HCT116 (cell line): ENCODE measurements around the gene FKBP5. TPM values are rescaled to one million over a fixed set of nuclear protein-coding genes. Genes with fewer than 3 reads are reported as not detected.

ENCODE experiments used
- ATAC-seq: fragments of 200-7000 bp; cut with Tn5 transposase; 2 replicates; pipeline ENCODE4 v1.9.1; 2020; ENCODE audit warnings: mild to moderate bottlenecking, moderate library complexity
- BruUV-seq: library from RNA; stranded (reverse); fragments of 400-500 nt; replicated peaks from 2 replicates; lab custom pipeline; 2021; lab: Mats Ljungman, UMichigan
- CTCF ChIA-PET: fragments of 300-600 bp; sonication (Branson Sonifier 250); formaldehyde crosslinking; loops from one replicate; lab custom pipeline; 2021; ENCODE audit warnings: antibody characterized with exemption; lab: Charles Lee
- POLR2A ChIA-PET: fragments of 300-600, 350-600 bp; sonication (Branson Sonifier 250); formaldehyde crosslinking; loops from one replicate; lab custom pipeline; 2021; ENCODE audit warnings: antibody characterized with exemption; lab: Charles Lee
- RAD21 ChIA-PET, 2 experiments: fragments of 300-600 bp; sonication (Branson Sonifier 250); formaldehyde crosslinking; loops; one replicate each; lab custom pipeline; 2023; ENCODE audit warnings: low total read pairs in 2 of 2; ENCODE audit not compliant: uncharacterized antibody in 2 of 2, unreplicated experiment in 2 of 2, low non-redundant PET in 1 of 2; lab: Charles Lee
- DNase-seq: peaks from one replicate; pipeline ENCODE4 v3.0.0-alpha.2; 2010; ENCODE audit warnings: low read depth, low spot score
- H2AFZ ChIP-seq: fragments of 200-600 bp; shearing (Covaris generic), sonication (generic); 2 replicates; pipeline ENCODE4 v1.6.1; 2017; ENCODE audit warnings: low read depth, mixed run types, mixed read lengths, antibody characterized with exemption, low read length; ENCODE audit not compliant: poor library complexity, severe bottlenecking
- H3K27ac ChIP-seq: 2 replicates; pipeline ENCODE4 v1.5.1; 2012; ENCODE audit warnings: low read depth, low read length
- H3K27me3 ChIP-seq: fragments of 200-600 bp; sonication (generic); 2 replicates; pipeline ENCODE4 v1.6.1; 2016; ENCODE audit warnings: mixed run types, low read length, mixed read lengths; ENCODE audit not compliant: insufficient read depth
- H3K36me3 ChIP-seq, 2 experiments: fragments of 200-500 bp in 1 of 2; fragments of 200-600 bp in 1 of 2; sonication (Bioruptor generic) in 1 of 2; sonication (generic) in 1 of 2; 2 replicates each; pipeline versions ENCODE4 v1.5.1 to v1.6.1; 2014 to 2016; ENCODE audit warnings: low read length in 2 of 2, inconsistent platforms in 1 of 2, mixed read lengths in 1 of 2, mixed run types in 1 of 2; ENCODE audit not compliant: insufficient read depth in 2 of 2, control insufficient read depth in 1 of 2
- H3K4me1 ChIP-seq, 2 experiments: fragments of 200-600 bp in 1 of 2; sonication (generic) in 1 of 2; 2 replicates each; pipeline versions ENCODE4 v1.5.1 to v1.6.1; 2012 to 2017; ENCODE audit warnings: low read length in 2 of 2, inconsistent platforms in 1 of 2, mild to moderate bottlenecking in 1 of 2, mixed read lengths in 1 of 2, mixed run types in 1 of 2, moderate library complexity in 1 of 2; ENCODE audit not compliant: insufficient read depth in 2 of 2, control insufficient read depth in 1 of 2
- H3K4me2 ChIP-seq: fragments of 200-600 bp; sonication (generic); 2 replicates; pipeline ENCODE4 v1.6.1; 2017; ENCODE audit warnings: mixed run types, low read length, mixed read lengths
- H3K4me3 ChIP-seq, 2 experiments: fragments of 200-600 bp in 1 of 2; sonication (generic) in 1 of 2; replicated peaks in 1 of 2; 2 replicates each; pipeline ENCODE4 v1.5.1; 2011 to 2016; ENCODE audit warnings: low read length in 2 of 2, control low read depth in 1 of 2, low read depth in 1 of 2, mild to moderate bottlenecking in 1 of 2, mixed read lengths in 1 of 2, mixed run types in 1 of 2
- H3K79me2 ChIP-seq: fragments of 200-600 bp; sonication (generic); 2 replicates; pipeline ENCODE4 v1.6.1; 2017; ENCODE audit warnings: mild to moderate bottlenecking, mixed run types, low read length, moderate library complexity, mixed read lengths; ENCODE audit not compliant: insufficient read depth
- H3K9ac ChIP-seq: fragments of 200-600 bp; sonication (generic); 2 replicates; pipeline ENCODE4 v1.6.1; 2016; ENCODE audit warnings: low read length, mixed read lengths
- H3K9me2 ChIP-seq: fragments of 200-600 bp; sonication (generic), shearing (Covaris generic); 2 replicates; pipeline ENCODE4 v1.6.1; 2017; ENCODE audit warnings: mixed run types, mild to moderate bottlenecking, moderate library complexity; ENCODE audit not compliant: insufficient read depth
- H3K9me3 ChIP-seq, 2 experiments: fragments of 200-500 bp in 1 of 2; fragments of 200-600 bp in 1 of 2; sonication (Bioruptor generic) in 1 of 2; sonication (generic) in 1 of 2; 2 replicates each; pipeline ENCODE4 v1.6.1; 2014 to 2017; ENCODE audit warnings: low read length in 2 of 2, mixed read lengths in 2 of 2, inconsistent platforms in 1 of 2, low read depth in 1 of 2, mild to moderate bottlenecking in 1 of 2, mixed run types in 1 of 2, moderate library complexity in 1 of 2; ENCODE audit not compliant: control insufficient read depth in 1 of 2, insufficient read depth in 1 of 2
- H4K20me1 ChIP-seq: fragments of 200-600 bp; sonication (generic), shearing (Covaris generic); 2 replicates; pipeline ENCODE4 v1.6.1; 2017; ENCODE audit warnings: mixed run types, mild to moderate bottlenecking, moderate library complexity; ENCODE audit not compliant: insufficient read depth
- ATF3 ChIP-seq: IDR thresholded peaks from 2 replicates; pipeline ENCODE4 v1.6.1; 2012
- CBX3 ChIP-seq: IDR thresholded peaks from 2 replicates; pipeline ENCODE4 v1.6.1; 2012; ENCODE audit warnings: low read depth
- CEBPB ChIP-seq: IDR thresholded peaks from 2 replicates; pipeline ENCODE4 v1.6.1; 2012; ENCODE audit warnings: low read depth
- CTCF ChIP-seq, 3 experiments: fragments of 200-600 bp in 1 of 3; sonication (generic) in 1 of 3; IDR thresholded peaks in 2 of 3; conservative IDR thresholded peaks in 1 of 3; 2 replicates each; pipeline ENCODE4 v1.5.1; 2012 to 2017; ENCODE audit warnings: low read depth in 2 of 3, low read length in 2 of 3, antibody characterized with exemption in 1 of 3, borderline replicate concordance in 1 of 3, control low read depth in 1 of 3, mild to moderate bottlenecking in 1 of 3, mixed read lengths in 1 of 3, mixed run types in 1 of 3, moderate library complexity in 1 of 3; ENCODE audit not compliant: insufficient read depth in 1 of 3
- EGR1 ChIP-seq: IDR thresholded peaks from 2 replicates; pipeline ENCODE4 v1.6.1; 2012; ENCODE audit warnings: low read depth
- ELF1 ChIP-seq: IDR thresholded peaks from 2 replicates; pipeline ENCODE4 v1.6.1; 2012; ENCODE audit warnings: low read depth, borderline replicate concordance
- EZH2 ChIP-seq: fragments of 200-600 bp; sonication (generic); IDR thresholded peaks from 2 replicates; pipeline ENCODE4 v1.6.1; 2017; ENCODE audit warnings: antibody characterized with exemption, mixed run types
- EZH2phosphoT487 ChIP-seq: fragments of 200-600 bp; IDR thresholded peaks from 2 replicates; pipeline ENCODE4 v1.6.1; 2018; ENCODE audit warnings: antibody characterized with exemption, borderline replicate concordance
- FOSL1 ChIP-seq: IDR thresholded peaks from 2 replicates; pipeline ENCODE4 v1.6.1; 2012; ENCODE audit warnings: low read depth
- JUND ChIP-seq: IDR thresholded peaks from 2 replicates; pipeline ENCODE4 v1.6.1; 2012
- POLR2A ChIP-seq: IDR thresholded peaks from 2 replicates; pipeline ENCODE4 v1.7.0; 2011; ENCODE audit warnings: borderline replicate concordance; ENCODE audit not compliant: insufficient read depth, insufficient read length; ENCODE audit errors: extremely low read depth
- POLR2AphosphoS5 ChIP-seq: IDR thresholded peaks from 2 replicates; pipeline ENCODE4 v1.6.1; 2011; ENCODE audit warnings: mild to moderate bottlenecking, low read depth, low read length, moderate library complexity
- RAD21 ChIP-seq: IDR thresholded peaks from 2 replicates; pipeline ENCODE4 v1.6.1; 2012; ENCODE audit warnings: low read depth, mild to moderate bottlenecking
- SIN3A ChIP-seq: IDR thresholded peaks from 2 replicates; pipeline ENCODE4 v1.6.1; 2012; ENCODE audit warnings: low read depth
- TCF7L2 ChIP-seq: IDR thresholded peaks from 2 replicates; pipeline ENCODE4 v1.7.0; 2011; ENCODE audit warnings: borderline replicate concordance, inconsistent platforms; ENCODE audit not compliant: insufficient read depth, insufficient read length; ENCODE audit errors: extremely low read depth
- ZFX ChIP-seq: fragments of 450-650 bp; IDR thresholded peaks from 2 replicates; pipeline ENCODE4 v1.6.1; 2017
- intact Hi-C: fragments of 100-400 bp; cut with micrococcal nuclease; formaldehyde crosslinking; loops from 2 replicates; pipeline ENCODE4 v1.10.0; 2022
- total RNA-seq: library from RNA; stranded (reverse); gene quantifications from one replicate; pipeline ENCODE4 v1.2.1, GENCODE V29; 2021; ENCODE audit not compliant: unreplicated experiment
- TF ChIP-seq, protein P1 (sequence below): IDR thresholded peaks from 2 replicates; pipeline ENCODE4 v1.6.1; 2011; ENCODE audit warnings: mild to moderate bottlenecking, low read length, moderate library complexity; ENCODE audit not compliant: insufficient replicate concordance; ENCODE audit errors: extremely low read depth

The FKBP5 gene
- total RNA-seq, 1 experiment from 2014 or later = 50.3 TPM

DNA sequence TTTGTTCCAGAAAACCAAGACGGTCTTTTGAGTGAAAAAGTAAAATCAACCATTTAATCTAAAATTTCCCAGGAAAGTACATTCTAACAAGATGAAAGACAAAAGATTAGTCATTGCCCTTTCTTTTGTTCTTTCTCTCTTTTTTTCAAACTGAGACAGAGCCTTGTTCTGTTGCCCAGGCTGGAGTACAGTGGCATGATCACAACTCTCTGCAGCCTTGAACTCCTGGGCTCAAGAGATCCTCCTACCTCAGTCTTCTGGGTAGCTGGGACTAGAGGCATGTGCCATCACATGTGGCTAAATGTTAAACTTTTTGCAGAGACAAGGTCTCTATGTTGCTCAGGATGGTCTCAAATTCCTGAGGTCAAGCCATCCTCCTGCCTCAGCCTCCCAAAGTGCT is 75.0 kb downstream of the FKBP5 start:
- Histone ChIP-seq H3K27me3 (no peaks in the 10 kb centered on the region), H3K9me2 (no peaks in the 10 kb centered on the region), H3K36me3 (peaks cover 4 to 18% of the 10 kb centered on the region in 2 experiments), H3K4me1 (peaks cover 5 to 12% of the 10 kb centered on the region in 2 experiments; a peak in 3 of 4 replicates), H3K4me3 (no peak overlapping the region), H3K9me3 (no peaks in the 10 kb centered on the region), H2AFZ (no peak overlapping the region), H3K27ac (no peak overlapping the region), H3K4me2 (no peak overlapping the region), H4K20me1 (no peaks in the 10 kb centered on the region), H3K79me2 (no peaks in the 10 kb centered on the region), H3K9ac (no peak overlapping the region)
- TF ChIP-seq EGR1 = no peak
- no peak for TF ChIP-seq POLR2A
- no peak for TF ChIP-seq POLR2AphosphoS5
- no peak for TF ChIP-seq ZFX
- TF ChIP-seq FOSL1 = no peak
- TF ChIP-seq CEBPB = no peak
- no peak for TF ChIP-seq CBX3
- TF ChIP-seq JUND = no peak
- no peak for TF ChIP-seq ATF3
- no peak for TF ChIP-seq CTCF (IDR thresholded peaks at IDR 0.05 in 2 of 3, conservative IDR thresholded peaks at IDR 0.05 in 1 of 3; ENCODE audit: borderline replicate concordance in 1 of 3, insufficient read depth in 1 of 3, low read depth in 2 of 3, low read length in 2 of 3)
- no peak for TF ChIP-seq EZH2
- TF ChIP-seq, protein P1, sequence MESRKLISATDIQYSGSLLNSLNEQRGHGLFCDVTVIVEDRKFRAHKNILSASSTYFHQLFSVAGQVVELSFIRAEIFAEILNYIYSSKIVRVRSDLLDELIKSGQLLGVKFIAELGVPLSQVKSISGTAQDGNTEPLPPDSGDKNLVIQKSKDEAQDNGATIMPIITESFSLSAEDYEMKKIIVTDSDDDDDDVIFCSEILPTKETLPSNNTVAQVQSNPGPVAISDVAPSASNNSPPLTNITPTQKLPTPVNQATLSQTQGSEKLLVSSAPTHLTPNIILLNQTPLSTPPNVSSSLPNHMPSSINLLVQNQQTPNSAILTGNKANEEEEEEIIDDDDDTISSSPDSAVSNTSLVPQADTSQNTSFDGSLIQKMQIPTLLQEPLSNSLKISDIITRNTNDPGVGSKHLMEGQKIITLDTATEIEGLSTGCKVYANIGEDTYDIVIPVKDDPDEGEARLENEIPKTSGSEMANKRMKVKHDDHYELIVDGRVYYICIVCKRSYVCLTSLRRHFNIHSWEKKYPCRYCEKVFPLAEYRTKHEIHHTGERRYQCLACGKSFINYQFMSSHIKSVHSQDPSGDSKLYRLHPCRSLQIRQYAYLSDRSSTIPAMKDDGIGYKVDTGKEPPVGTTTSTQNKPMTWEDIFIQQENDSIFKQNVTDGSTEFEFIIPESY = no peak
- no peak for TF ChIP-seq ELF1
- no peak for TF ChIP-seq TCF7L2
- no peak for TF ChIP-seq SIN3A
- TF ChIP-seq RAD21 = no peak
- no peak for TF ChIP-seq EZH2phosphoT487
- no TSS peak for BruUV-seq
- ATAC-seq = no peak
- DNase-seq = no peak
- intact Hi-C loops = no loop called here
- CTCF ChIA-PET = no interaction called here
- POLR2A ChIA-PET = no interaction called here
- RAD21 ChIA-PET = no interaction called here
